ENCODE results near the gene SUGP2. TPM values are rescaled to one million over a fixed set of nuclear protein-coding genes. Genes with fewer than 3 reads are reported as not detected.
A peak's percentile ranks its signal among the peaks of the same experiment; 100 is the strongest.

Gene SUGP2
- total RNA-seq, 1 experiment from 2014 or later = 77.2 TPM

- no TSS peak for BruUV-seq (replicated peaks)
- H3K27me3 Mint-ChIP-seq (ENCODE audit: unreplicated experiment) = no peaks in the 10 kb centered on the region
- H3K4me1 Mint-ChIP-seq (ENCODE audit: low read depth, unreplicated experiment) = no peaks in the 10 kb centered on the region
- no peaks in the 10 kb centered on the region for H3K9me3 Mint-ChIP-seq (ENCODE audit: low read depth, unreplicated experiment)
- peak; percentile 56 for DNase-seq
- intact Hi-C loops (cut with micrococcal nuclease; ENCODE audit: unreplicated experiment) = loop anchor here (2.0 kb wide), 1 partner anchor 85 kb away; the partner anchor contains the start of gene TMEM161A
- H3K36me3 Mint-ChIP-seq (ENCODE audit: insufficient read depth, unreplicated experiment) = peaks cover 9% of the 10 kb centered on the region
- no peak overlapping the region for H3K4me3 Mint-ChIP-seq (ENCODE audit: low read depth, unreplicated experiment)
- peak; percentile 50 for TF ChIP-seq CTCF (IDR thresholded peaks at IDR 0.05; ENCODE audit: unreplicated experiment)
- H3K27ac Mint-ChIP-seq (ENCODE audit: unreplicated experiment) = no peak overlapping the region
- CTCF ChIA-PET = interaction anchor here (1.1 kb wide), 1 partner anchor 10 kb away, joined by 4 read pairs; no protein-coding TSS in a partner anchor
Measured at GRCh38 chr19:19053508-19054314, 20.4 kb upstream of the SUGP2 start.

DNA sequence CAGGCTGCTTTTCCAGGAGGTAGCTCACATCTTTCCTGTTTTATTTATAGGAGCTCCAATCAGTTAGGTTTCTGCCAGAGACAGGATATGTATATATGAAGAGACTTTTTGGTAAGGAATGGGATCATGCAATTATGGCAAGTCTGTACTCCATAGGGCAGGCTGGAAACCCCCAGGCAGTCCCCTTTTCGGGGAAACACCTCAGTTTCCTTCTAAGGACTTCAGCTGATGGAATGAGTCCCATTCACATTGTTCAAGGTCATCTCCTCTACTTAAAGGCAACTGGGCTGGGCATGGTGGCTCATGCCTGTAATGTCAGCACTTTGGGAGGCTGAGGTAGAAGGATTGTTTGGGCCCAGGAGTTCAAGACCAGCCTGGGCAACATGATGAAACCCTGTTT lies 19.6 kb upstream of the SUGP2 start:
- no peak for TF ChIP-seq CTCF (IDR thresholded peaks at IDR 0.05; ENCODE audit: unreplicated experiment)
- CTCF ChIA-PET = no interaction called here

GRCh38 chr19:19051478-19052213 lies 18.3 kb upstream of the SUGP2 start:
- CTCF ChIA-PET = no interaction called here
- BruUV-seq (replicated peaks) = no TSS peak
- Mint-ChIP-seq H3K9me3 (ENCODE audit: low read depth, unreplicated experiment) (no peaks in the 10 kb centered on the region), H3K27ac (ENCODE audit: unreplicated experiment) (no peak overlapping the region), H3K36me3 (ENCODE audit: insufficient read depth, unreplicated experiment) (peaks cover 21% of the 10 kb centered on the region), H3K4me3 (ENCODE audit: low read depth, unreplicated experiment) (no peak overlapping the region), H3K4me1 (ENCODE audit: low read depth, unreplicated experiment) (no peaks in the 10 kb centered on the region), H3K27me3 (ENCODE audit: unreplicated experiment) (no peaks in the 10 kb centered on the region)
- no peak for DNase-seq
- TF ChIP-seq CTCF (IDR thresholded peaks at IDR 0.05; ENCODE audit: unreplicated experiment) = no peak
- intact Hi-C loops (cut with micrococcal nuclease; ENCODE audit: unreplicated experiment) = no loop called here

More for the DNA sequence above, 19.6 kb upstream of the SUGP2 start:
- H3K27me3 Mint-ChIP-seq (ENCODE audit: unreplicated experiment) = no peaks in the 10 kb centered on the region
- no peak for DNase-seq
- no peaks in the 10 kb centered on the region for H3K9me3 Mint-ChIP-seq (ENCODE audit: low read depth, unreplicated experiment)
- peaks cover 9% of the 10 kb centered on the region for H3K36me3 Mint-ChIP-seq (ENCODE audit: insufficient read depth, unreplicated experiment)
- H3K27ac Mint-ChIP-seq (ENCODE audit: unreplicated experiment) = no peak overlapping the region
- H3K4me3 Mint-ChIP-seq (ENCODE audit: low read depth, unreplicated experiment) = no peak overlapping the region
- no peaks in the 10 kb centered on the region for H3K4me1 Mint-ChIP-seq (ENCODE audit: low read depth, unreplicated experiment)
- intact Hi-C loops (cut with micrococcal nuclease; ENCODE audit: unreplicated experiment) = no loop called here
- no TSS peak for BruUV-seq (replicated peaks)

DNA sequence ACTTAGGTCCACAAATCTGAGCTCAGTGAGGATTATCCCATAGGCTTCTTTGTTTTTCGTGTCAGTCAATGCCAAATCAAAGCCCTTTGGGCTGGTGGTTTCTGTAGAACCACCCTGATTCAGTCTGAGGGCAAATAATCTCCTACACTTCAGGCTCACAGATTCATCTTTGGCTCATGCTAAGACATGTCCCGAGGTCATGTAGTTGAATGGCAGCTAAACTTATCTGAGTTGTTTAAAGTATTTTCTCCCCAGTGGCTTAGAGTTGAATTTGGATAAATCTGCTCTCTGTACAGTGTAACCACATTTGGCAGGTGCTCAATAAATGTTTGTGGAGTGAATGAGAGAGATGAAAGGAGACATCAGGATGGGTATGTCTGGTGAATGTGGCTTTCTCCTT lies 17.4 kb upstream of the SUGP2 start:
- peaks cover 30% of the 10 kb centered on the region for H3K36me3 Mint-ChIP-seq (ENCODE audit: insufficient read depth, unreplicated experiment)
- CTCF ChIA-PET = no interaction called here
- DNase-seq = no peak
- BruUV-seq (replicated peaks) = no TSS peak
- no peaks in the 10 kb centered on the region for H3K4me1 Mint-ChIP-seq (ENCODE audit: low read depth, unreplicated experiment)
- H3K27ac Mint-ChIP-seq (ENCODE audit: unreplicated experiment) = no peak overlapping the region
- no peak overlapping the region for H3K4me3 Mint-ChIP-seq (ENCODE audit: low read depth, unreplicated experiment)
- H3K9me3 Mint-ChIP-seq (ENCODE audit: low read depth, unreplicated experiment) = no peaks in the 10 kb centered on the region
- no peak for TF ChIP-seq CTCF (IDR thresholded peaks at IDR 0.05; ENCODE audit: unreplicated experiment)
- intact Hi-C loops (cut with micrococcal nuclease; ENCODE audit: unreplicated experiment) = no loop called here
- H3K27me3 Mint-ChIP-seq (ENCODE audit: unreplicated experiment) = no peaks in the 10 kb centered on the region
